Measurements from ENCODE around the gene DSN1.

- TF ChIP-seq CTCF (IDR thresholded peaks at IDR 0.05; ENCODE audit: control extremely low read depth in 1 of 3, insufficient read depth in 1 of 3, low read depth in 1 of 3, low read length in 3 of 3) (no peak), KDM1A (IDR thresholded peaks at IDR 0.05; ENCODE audit: borderline replicate concordance, low read length) (no peak), NRF1 (IDR thresholded peaks at IDR 0.05; ENCODE audit: low read depth, low read length) (no peak), POLR2AphosphoS5 (IDR thresholded peaks at IDR 0.05; ENCODE audit: low read depth, low read length) (no peak), CREB1 (IDR thresholded peaks at IDR 0.05) (no peak), ZNF274 (IDR thresholded peaks at IDR 0.05; ENCODE audit: borderline replicate concordance, extremely low read depth, low read length) (no peak), SIRT6 (IDR thresholded peaks at IDR 0.05; ENCODE audit: low read length) (no peak), RFX5 (IDR thresholded peaks at IDR 0.05; ENCODE audit: borderline replicate concordance, low read depth, low read length) (no peak), HDAC2 (IDR thresholded peaks at IDR 0.05; ENCODE audit: borderline replicate concordance in 1 of 2, low read depth in 2 of 2, low read length in 2 of 2) (no peak), BCL11A (IDR thresholded peaks at IDR 0.05; ENCODE audit: low read depth in 2 of 2, low read length in 2 of 2) (no peak), CEBPB (IDR thresholded peaks at IDR 0.05; ENCODE audit: low read depth, low read length) (no peak), RNF2 (IDR thresholded peaks at IDR 0.05; ENCODE audit: borderline replicate concordance, low read depth, low read length, missing control alignments, poor library complexity, severe bottlenecking) (no peak), RAD21 (IDR thresholded peaks at IDR 0.05 in 1 of 2, conservative IDR thresholded peaks at IDR 0.05 in 1 of 2; ENCODE audit: low read depth in 2 of 2, low read length in 2 of 2) (no peak)
Measured at GRCh38 chr20:36720510-36720909, 53.1 kb downstream of the DSN1 start.

Measured in H1 (cell line).